GM15510 (cell line): ENCODE data around the gene FTH1.

Experiments used
- POLR2A ChIP-seq: IDR thresholded peaks from 3 replicates; pipeline ENCODE4 v1.6.1; 2011; ENCODE audit warnings: borderline replicate concordance; ENCODE audit not compliant: insufficient read length; ENCODE audit errors: extremely low read depth

FTH1 gene

DNA sequence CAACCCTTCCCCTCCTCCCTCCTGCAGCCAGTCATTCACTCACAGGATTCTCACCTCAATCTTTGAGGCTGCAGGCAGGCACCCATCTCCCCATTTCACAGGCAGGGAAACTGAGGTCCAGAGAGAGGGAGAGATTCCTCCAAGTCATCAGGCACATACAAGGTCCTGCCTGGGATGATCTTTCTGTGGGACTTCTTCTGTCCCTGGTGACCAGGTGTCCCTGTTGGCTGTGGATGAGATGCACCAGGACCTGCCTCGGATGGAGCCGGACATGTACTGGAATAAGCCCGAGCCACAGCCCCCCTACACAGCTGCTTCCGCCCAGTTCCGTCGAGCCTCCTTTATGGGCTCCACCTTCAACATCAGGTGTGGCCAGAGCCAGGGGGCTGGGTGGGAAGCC, 7.8 kb downstream of the FTH1 start:
- no peak for TF ChIP-seq POLR2A

DNA sequence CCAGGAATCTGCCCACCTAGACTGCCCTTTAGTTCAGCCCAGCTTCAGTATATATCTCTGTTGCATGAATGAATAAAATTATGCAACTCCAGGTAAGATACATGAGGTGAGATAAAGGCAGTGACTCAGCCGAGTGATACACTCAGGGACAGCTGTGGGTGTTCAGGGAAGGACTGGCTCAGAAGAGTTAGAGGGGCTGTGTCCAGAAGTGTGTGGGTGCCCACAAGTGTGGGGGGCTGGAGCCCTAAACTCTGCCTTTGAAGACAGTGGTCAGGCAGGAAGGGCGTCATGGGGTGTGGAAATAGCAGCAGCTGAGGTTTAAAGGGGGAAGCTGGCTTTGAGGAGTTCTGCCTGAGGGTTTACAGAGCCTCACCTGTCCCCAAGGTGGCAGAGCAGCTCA, 8.3 kb downstream of the FTH1 start:
- TF ChIP-seq POLR2A = no peak

DNA sequence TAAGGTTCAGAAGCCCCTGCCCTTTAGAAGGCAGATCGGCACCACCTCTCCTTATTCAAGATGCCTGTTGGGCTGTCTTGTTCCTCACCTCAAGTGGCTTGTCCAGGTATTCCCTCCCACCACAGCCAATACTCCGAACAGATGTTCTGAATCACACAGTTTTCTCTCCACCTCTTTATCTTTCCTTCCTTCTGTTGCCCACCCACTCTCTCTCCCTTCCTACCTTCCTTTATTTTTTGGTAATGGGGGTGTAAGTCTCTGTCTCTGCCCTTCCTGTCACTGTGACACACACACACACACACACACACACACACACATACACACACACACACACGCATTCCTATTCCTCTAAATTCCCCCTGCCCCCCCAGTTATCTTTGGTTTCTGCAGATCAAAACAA, 8.8 kb downstream of the FTH1 start:
- TF ChIP-seq POLR2A = no peak

DNA sequence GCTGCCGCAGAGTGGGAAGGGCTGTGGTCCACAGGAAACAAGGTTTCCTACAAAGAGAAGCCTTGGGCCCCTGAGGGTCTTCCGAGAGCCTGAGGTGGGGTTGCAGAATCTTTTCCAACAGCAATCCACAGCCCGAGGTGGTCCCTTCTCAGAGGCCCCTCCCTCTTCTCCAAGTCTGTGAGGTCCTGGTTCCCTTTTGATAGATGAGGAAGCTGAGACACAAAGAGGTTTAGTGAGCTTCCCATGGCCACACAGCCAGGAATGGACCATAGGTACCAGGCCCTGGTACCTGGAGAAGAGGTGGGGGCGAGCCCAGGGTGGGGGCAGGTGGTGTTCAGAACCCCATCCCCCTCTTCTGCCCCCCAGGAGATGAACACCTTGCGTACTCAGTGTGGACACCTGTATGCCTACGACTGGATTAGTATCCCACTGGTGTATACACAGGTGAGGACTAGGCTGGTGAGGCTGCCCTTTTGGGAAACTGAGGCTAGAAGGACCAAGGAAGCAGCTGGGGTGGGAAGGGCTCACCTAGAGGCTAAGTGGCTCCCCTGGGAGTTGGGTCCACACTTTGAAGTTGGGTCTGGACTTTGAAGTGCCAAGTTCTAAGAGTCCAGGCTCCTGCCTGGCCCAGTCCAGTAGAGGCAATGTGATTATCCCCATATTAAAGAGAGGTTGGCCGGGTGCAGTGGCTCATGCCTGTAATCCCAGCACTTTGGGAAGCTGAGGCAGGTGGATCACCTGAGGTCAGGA, 10.2 kb downstream of the FTH1 start:
- TF ChIP-seq POLR2A = no peak

DNA sequence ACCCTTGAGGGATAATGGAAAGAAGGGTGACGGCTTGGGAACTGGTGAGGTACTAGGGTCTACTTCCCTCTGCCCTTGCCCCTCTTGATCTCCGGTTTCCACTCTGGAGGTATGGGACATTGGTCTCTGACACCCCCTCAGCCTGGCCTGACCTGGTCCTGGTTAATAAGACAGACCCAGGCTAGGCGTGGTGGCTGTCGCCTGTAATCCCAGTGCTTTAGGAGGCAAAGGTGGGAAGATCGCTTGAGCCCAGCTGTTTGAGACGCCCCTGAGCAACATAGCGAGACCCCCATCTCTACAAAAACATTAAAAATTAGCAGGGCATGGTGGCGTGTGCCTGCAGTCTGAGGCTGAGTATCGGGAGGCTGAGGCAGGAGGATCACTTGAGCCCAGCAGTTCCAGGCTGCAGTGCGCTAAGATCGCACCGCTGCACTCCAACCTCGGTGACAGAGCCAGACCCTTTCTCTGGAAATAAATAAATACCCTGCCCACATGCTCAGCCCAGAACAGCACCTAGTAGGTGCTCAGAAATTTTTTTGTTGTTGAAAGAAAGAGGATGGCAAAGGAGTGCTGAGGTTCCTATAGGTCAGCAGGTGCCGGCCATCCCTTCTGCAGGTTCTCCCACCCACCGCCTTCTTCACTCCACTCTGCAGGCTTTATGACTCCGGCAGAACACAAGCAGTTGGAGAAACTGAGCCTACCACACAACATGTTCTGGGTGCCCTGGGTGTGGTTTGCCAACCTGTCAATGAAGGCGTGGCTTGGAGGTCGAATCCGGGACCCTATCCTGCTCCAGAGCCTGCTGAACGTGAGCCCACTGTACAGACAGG, 11.0 kb downstream of the FTH1 start:
- no peak for TF ChIP-seq POLR2A

DNA sequence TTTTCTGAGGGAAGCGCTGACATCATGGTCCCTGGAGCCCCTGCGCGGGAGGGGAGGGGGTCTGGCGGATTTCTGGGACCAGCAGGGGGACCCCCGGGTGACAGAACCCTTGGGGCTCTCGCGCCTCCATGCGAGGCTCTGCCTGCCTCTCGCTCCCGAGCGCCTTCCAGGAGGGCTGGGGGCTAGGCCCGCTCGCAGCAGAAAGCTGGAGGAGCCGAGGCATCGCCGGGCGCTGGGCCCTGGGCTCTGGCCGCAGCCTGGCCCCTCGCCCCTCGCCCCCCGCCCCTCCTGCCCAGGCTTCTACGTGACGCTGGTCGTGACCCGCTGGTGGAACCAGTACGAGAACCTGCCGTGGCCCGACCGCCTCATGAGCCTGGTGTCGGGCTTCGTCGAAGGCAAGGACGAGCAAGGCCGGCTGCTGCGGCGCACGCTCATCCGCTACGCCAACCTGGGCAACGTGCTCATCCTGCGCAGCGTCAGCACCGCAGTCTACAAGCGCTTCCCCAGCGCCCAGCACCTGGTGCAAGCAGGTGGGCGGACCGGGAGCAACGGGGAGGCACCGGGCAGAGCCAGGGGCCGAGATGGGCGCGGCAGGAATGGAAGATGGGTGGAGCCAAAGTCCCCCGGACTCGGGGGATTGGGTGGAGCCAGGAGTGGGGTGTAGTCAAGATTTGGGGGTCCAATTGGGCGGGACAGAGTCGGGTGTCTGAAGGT, 11.9 kb downstream of the FTH1 start:
- no peak for TF ChIP-seq POLR2A

DNA sequence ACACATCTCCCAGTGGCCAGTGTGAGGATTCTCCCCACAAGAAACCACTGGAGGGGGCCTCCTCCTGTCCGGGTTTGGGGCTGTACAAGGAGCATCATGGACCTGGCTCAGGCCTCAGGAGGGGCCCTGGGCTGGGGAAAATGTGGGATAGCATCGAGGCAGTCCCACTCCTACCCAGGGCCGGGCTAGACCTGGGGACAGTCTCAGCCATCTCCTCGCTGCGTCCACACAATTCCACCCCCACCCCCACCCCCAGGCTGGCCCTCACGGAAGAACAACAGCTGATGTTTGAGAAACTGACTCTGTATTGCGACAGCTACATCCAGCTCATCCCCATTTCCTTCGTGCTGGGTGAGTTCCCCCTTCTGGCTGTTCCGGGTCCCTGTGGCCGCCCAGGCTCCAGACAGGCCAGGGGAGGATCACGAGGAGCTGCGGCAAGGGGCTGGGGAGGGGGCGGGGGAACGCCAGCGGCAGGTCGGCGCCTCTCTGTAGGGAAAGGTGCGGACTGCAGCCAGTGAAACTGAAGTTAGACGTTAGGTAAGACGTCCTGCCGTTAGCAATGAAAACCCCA, 12.5 kb downstream of the FTH1 start:
- no peak for TF ChIP-seq POLR2A

DNA sequence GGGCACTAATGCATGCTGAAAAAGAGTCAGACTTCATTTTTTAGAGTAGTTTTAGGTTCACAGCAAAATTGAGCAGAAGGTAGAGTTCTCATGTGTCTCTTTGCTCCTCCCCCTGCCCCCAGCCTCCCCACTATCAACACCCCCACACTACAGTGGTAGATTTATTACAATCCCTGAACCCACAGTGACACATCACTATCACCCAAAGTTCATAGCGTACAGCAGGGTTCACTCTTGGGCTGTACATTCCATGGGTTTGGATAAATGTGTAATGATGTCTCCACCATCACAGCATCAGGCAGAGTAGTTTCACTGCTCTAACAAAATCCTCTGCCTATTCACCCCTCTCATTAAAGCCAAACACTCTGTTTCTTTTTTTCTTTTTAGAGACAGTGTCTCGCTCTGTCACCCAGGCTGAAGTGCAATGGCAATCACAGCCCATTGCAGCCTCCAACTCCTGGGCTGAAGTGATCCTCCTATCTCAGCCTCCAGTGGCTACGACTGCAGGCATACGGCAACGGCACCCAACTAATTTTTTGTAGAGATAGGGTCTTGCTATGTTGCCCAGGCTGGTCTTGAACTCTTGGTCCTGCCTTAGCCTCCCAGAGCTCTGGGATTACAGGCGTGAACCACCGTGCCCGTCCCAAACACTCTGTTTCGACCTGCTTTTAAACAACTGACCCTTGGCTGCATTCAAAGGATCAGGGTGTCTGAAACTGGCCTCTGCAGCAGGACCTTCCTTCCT, 13.2 kb downstream of the FTH1 start:
- TF ChIP-seq POLR2A = no peak

DNA sequence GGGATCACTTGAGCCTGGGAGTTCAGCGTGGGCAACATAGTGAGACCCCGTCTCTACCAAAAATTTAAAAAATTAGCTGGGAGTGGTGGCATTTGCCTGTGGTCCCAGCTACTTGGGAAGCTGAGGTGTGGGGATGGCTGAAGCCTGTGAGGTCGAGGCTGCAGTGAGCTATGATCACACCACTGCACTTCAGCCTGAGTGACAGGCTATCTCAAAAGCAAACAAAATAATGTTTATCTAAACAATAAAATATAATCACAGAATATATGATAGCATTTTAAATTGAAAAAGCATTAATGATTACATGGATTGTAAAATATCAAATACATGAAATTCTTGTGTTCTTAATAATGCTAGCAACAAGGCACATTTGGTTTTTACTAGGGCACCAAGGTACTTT, 14.6 kb downstream of the FTH1 start:
- TF ChIP-seq POLR2A = no peak

DNA sequence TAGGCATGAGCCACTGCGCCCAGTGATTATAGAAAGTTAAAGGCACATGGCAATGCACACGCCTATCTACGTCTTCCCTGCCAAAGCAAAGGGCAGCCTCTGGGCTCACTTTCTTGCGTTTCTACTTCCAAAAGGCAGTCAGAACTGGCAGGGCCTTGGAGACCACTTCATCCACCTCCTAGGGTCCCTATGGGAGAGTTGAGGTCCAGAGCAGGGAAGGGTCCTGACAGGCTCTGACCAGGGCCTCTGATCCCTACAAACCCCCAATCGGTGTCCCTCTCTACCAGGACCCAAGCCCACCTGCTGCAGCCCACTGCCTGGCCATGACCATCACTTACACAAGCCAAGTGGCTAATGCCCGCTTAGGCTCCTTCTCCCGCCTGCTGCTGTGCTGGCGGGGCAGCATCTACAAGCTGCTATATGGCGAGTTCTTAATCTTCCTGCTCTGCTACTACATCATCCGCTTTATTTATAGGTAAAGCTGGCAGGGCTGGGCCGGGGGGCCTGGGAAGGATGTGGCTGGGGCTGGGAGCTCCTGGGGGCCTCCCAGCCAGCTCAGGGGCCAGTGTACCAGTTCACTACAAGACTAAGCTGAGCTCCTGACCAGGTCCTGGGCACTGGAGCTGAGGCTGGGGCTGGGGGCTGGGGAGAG, 15.8 kb downstream of the FTH1 start:
- no peak for TF ChIP-seq POLR2A

DNA sequence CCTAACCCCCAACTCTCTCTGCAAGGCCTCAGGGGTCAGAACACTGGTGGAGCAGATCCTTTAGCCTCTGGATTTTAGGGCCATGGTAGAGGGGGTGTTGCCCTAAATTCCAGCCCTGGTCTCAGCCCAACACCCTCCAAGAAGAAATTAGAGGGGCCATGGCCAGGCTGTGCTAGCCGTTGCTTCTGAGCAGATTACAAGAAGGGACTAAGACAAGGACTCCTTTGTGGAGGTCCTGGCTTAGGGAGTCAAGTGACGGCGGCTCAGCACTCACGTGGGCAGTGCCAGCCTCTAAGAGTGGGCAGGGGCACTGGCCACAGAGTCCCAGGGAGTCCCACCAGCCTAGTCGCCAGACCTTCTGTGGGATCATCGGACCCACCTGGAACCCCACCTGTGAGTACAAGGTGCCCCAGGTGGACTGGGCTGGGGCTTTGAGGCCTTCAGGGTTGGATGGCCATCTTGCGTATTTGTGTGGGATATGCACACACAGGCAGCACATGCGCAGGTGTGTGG, 17.3 kb downstream of the FTH1 start, which contains the start of gene BEST1:
TSS of gene BEST1 (plus strand) at position 317 of the 513 bp plus-strand sequence. CDS start 1,456 bp downstream, outside the sequence.
- no peak for TF ChIP-seq POLR2A

- no peak for TF ChIP-seq POLR2A
Measured at GRCh38 chr11:61949169-61950034, 18.0 kb downstream of the FTH1 start.

DNA sequence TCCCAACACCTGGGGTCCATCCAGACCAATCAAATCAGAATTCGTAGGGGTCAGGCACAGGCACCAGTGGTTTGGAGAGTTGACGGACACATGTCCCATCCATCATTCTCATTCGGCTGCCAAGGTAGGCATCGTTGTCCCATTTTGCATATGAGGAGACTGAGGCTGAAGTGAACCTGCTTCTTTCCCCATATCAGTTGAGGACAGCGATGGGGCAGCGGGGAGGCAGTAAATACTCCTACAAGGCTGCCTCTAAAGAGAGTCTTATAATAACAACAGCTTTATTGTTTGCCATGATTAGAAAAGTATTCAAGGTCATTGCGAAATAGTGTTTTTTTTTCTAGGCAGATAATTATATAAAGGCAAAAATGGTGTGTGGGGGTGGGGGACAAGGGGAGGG, 18.9 kb downstream of the FTH1 start:
- TF ChIP-seq POLR2A = no peak
